ENCODE data around the gene NAALADL1. TPM values are rescaled to one million over a fixed set of nuclear protein-coding genes. Genes with fewer than 3 reads are reported as not detected.

NAALADL1 gene
- total and polyA plus RNA-seq, 12 donors: 1.3 to 15.7 (median 5.5) TPM

DNA sequence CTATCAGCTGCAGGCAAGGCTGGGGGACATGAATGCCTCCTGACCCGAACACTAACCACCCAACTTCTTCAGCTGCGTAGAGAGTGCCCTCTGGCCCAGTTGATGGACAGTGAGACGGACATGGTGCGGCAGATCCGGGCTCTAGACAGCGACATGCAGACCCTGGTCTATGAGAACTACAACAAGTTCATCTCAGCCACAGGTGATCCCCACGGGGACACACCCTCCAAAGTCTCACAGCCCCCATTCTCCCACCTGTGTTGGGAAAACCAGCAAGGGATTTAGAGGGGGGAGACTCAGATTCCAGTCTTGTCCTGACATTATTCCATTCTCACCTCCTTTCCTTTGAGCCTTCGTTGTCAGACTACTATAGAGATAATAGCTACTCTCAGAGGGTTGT, 38.6 kb upstream of the NAALADL1 start:
- intact Hi-C loops (cut with DNase I): no loop called here
- H3K4me1 ChIP-seq (replicated peaks in 1 of 2): peaks cover 9 to 11% of the 10 kb centered on the region in 2 donors
- H3K9me3 ChIP-seq (replicated peaks in 1 of 3): no peaks in the 10 kb centered on the region
- no peaks in the 10 kb centered on the region for H3K27me3 ChIP-seq
- H3K27ac ChIP-seq: peak overlapping the region; percentile 81 to 95 (median 92)
- no peak for TF ChIP-seq POLR2A (IDR thresholded peaks at IDR 0.05)
- DNase-seq: no peak
- peaks cover 0 to 13% of the 10 kb centered on the region in 2 donors for H3K36me3 ChIP-seq (replicated peaks in 1 of 2)
- WGBS, 4 donors: 28 to 53% (median 37%) methylated on average over 2 to 8 of the region's 8 CpGs
- H3K4me3 ChIP-seq: peak overlapping the region in 2 of 4 donors; percentile 80 to 84

DNA sequence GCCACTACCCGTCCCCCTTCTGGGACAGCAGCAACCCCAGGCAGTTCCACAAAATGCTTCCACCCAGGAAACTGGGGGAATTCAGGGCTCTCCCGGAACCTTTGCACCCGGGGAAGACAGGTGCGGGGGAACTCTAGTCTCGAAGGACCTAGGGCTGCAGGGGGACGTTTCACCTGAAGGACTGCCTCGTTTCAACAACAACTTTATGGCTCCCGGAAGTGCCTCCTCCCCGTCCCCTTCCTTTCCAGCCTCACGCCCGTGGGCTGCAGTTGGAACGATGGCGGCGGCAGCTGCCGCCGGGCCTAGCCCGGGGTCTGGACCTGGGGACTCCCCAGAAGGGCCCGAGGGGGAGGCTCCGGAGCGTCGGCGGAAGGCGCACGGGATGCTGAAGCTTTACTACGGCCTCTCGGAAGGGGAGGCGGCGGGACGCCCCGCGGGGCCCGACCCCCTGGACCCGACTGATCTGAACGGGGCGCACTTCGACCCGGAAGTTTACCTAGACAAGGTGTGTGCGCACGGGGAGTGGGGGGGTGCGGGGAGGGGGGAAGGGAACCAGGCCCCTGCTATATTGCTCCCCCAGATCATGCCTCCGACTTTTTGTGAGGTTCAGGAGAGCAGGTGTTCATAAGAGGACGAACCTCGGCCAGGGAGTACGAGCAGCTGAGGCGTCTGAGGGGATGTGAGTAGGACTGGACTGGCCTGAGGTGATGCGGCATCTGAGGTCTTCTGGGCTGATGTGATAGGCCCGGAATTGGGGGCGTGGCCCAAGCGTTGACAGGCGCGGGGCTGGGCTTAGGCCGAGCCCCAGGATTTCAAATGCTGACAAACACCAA, 37.8 kb upstream of the NAALADL1 start, which contains the start of gene VPS51:
VPS51 (plus strand) TSS at position 241 of the 833 bp plus-strand sequence; CDS start at position 278, 37 bp downstream.
- peaks cover 0 to 13% of the 10 kb centered on the region in 2 donors for H3K36me3 ChIP-seq (replicated peaks in 1 of 2)
- H3K4me3 ChIP-seq: peak within 1 kb of the TSS; percentile 37 to 84 (median 71)
- TF ChIP-seq, protein P1, sequence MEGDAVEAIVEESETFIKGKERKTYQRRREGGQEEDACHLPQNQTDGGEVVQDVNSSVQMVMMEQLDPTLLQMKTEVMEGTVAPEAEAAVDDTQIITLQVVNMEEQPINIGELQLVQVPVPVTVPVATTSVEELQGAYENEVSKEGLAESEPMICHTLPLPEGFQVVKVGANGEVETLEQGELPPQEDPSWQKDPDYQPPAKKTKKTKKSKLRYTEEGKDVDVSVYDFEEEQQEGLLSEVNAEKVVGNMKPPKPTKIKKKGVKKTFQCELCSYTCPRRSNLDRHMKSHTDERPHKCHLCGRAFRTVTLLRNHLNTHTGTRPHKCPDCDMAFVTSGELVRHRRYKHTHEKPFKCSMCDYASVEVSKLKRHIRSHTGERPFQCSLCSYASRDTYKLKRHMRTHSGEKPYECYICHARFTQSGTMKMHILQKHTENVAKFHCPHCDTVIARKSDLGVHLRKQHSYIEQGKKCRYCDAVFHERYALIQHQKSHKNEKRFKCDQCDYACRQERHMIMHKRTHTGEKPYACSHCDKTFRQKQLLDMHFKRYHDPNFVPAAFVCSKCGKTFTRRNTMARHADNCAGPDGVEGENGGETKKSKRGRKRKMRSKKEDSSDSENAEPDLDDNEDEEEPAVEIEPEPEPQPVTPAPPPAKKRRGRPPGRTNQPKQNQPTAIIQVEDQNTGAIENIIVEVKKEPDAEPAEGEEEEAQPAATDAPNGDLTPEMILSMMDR (IDR thresholded peaks at IDR 0.05): peak in 2 of 6 experiments; percentile 4 to 31
- peak; percentile 65 to 93 for TF ChIP-seq POLR2A (IDR thresholded peaks at IDR 0.05)
- no peaks in the 10 kb centered on the region for H3K9me3 ChIP-seq (replicated peaks in 1 of 3)
- DNase-seq: peak; percentile 89 to 98 (median 96)
- H3K27me3 ChIP-seq: no peaks in the 10 kb centered on the region
- H3K27ac ChIP-seq: peak within 1 kb of the TSS; percentile 81 to 95 (median 92)
- intact Hi-C loops (cut with DNase I): no loop called here
- 1 to 3% (median 1%) methylated on average over 16 to 52 of the region's 52 CpGs for WGBS, 4 donors
- peaks cover 9 to 11% of the 10 kb centered on the region in 2 donors for H3K4me1 ChIP-seq (replicated peaks in 1 of 2)

DNA sequence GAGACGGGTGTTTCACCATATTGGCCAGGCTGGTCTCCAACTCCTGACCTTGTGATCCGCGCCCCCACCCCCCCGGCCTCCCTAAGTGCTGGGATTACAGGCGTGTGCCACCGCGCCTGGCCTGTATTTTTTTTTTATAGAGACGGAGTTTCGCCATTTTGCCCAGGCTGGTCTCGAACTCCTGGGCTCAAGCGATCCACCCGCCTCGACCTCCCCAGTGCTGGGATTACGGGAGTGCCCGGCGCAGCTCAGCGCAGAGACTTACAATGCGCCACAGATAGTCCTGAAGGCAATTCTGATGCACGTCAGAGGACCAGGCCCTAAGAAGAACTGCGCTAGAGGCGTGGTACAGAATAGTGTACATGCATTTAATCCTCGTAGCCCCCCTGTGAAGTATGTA, 37.1 kb upstream of the NAALADL1 start:
- Histone ChIP-seq H3K9me3 (replicated peaks in 1 of 3) (no peaks in the 10 kb centered on the region), H3K27me3 (no peaks in the 10 kb centered on the region), H3K4me3 (no peak overlapping the region), H3K36me3 (replicated peaks in 1 of 2) (peaks cover 0 to 13% of the 10 kb centered on the region in 2 donors), H3K4me1 (replicated peaks in 1 of 2) (peaks cover 9 to 11% of the 10 kb centered on the region in 2 donors), H3K27ac (peak overlapping the region in 3 of 5 donors; percentile 92 to 95 (median 94))
- 73 to 81% (median 76%) methylated on average over 13 to 22 of the region's 22 CpGs for WGBS, 4 donors
- DNase-seq: no peak
- TF ChIP-seq, protein P1 (IDR thresholded peaks at IDR 0.05): no peak
- no peak for TF ChIP-seq POLR2A (IDR thresholded peaks at IDR 0.05)
- intact Hi-C loops (cut with DNase I): no loop called here

DNA sequence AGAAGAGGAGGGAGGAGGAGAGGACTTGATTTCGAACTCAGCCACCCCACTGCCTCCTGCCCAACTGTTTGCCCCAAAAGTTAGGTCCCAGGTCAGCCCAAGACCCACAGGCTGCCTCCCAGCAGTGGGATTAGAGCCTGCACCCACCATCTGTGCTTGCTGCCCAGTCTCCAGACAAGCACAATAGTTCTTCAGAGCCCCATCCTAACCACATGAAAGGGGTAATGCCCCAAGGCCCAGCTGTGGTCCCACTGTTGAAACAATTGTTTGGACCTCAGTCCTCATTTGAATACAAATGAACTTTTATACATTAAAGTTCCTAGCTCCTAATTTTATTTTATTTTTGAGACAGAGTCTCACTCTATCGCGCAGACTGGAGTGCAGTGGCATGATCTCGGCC, 32.3 kb upstream of the NAALADL1 start:
- 90 to 98% (median 92%) methylated on average over 4 of the region's 4 CpGs for WGBS, 4 donors
- intact Hi-C loops (cut with DNase I): no loop called here
- no peak for DNase-seq
- H3K4me3 ChIP-seq: no peak overlapping the region
- no peaks in the 10 kb centered on the region for H3K27me3 ChIP-seq
- no peaks in the 10 kb centered on the region for H3K9me3 ChIP-seq (replicated peaks in 1 of 3)
- TF ChIP-seq, protein P1 (IDR thresholded peaks at IDR 0.05): no peak
- TF ChIP-seq POLR2A (IDR thresholded peaks at IDR 0.05): no peak
- H3K4me1 ChIP-seq (replicated peaks in 1 of 2): peaks cover 0 to 2% of the 10 kb centered on the region in 2 donors
- H3K36me3 ChIP-seq (replicated peaks in 1 of 2): peaks cover 0 to 41% of the 10 kb centered on the region in 2 donors
- no peak overlapping the region for H3K27ac ChIP-seq
